Measurements from ENCODE around the gene TRA2A. TPM values are rescaled to one million over a fixed set of nuclear protein-coding genes. Genes with fewer than 3 reads are reported as not detected.

Gene TRA2A
- 100 to 1,000 TPM; 109 to 143 TPM for total RNA-seq

- ChIA-PET POLR2A (interaction anchor here (1.0 kb wide), 1 partner anchor 8 kb away, joined by 6 read pairs; no protein-coding TSS in a partner anchor), CTCF (interaction anchor here (0.9 to 1.9 kb wide), 4 partner anchors 8 to 42 kb away, joined by 3 to 6 read pairs (median 3); no protein-coding TSS in a partner anchor)
- peaks cover 23% of the 10 kb centered on the region for H3K36me3 Mint-ChIP-seq (ENCODE audit: low read depth)
- no peaks in the 10 kb centered on the region for H3K27me3 Mint-ChIP-seq
- peak within 1 kb of the TSS; percentile 100 for H3K27ac Mint-ChIP-seq
- H3K9me3 Mint-ChIP-seq = no peaks in the 10 kb centered on the region
- peak; percentile 96 for DNase-seq
- H3K4me3 Mint-ChIP-seq = peak within 1 kb of the TSS; percentile 99
- peaks cover 41% of the 10 kb centered on the region for H3K4me1 Mint-ChIP-seq
Observed at GRCh38 chr7:23531794-23532489, at the start of gene TRA2A. TRA2A (minus strand) TSS chr7:23531981; CDS start chr7:23531824, 157 bp downstream.

- Mint-ChIP-seq H3K4me3 (no peak overlapping the region), H3K36me3 (ENCODE audit: low read depth) (no peaks in the 10 kb centered on the region), H3K27me3 (peaks cover 8% of the 10 kb centered on the region), H3K4me1 (no peaks in the 10 kb centered on the region), H3K9me3 (no peaks in the 10 kb centered on the region), H3K27ac (no peak overlapping the region)
- POLR2A ChIA-PET = no interaction called here
- CTCF ChIA-PET = interaction anchor here (0.7 to 1.1 kb wide), 4 partner anchors 31 to 247 kb away, joined by 3 read pairs; no protein-coding TSS in a partner anchor
- DNase-seq = peak; percentile 70
Observed at GRCh38 chr7:23570592-23571200, 38.9 kb upstream of the TRA2A start.

- DNase-seq = no peak
- H3K27ac Mint-ChIP-seq = no peak overlapping the region
- no peaks in the 10 kb centered on the region for H3K36me3 Mint-ChIP-seq (ENCODE audit: low read depth)
- no peaks in the 10 kb centered on the region for H3K9me3 Mint-ChIP-seq
- no peaks in the 10 kb centered on the region for H3K4me1 Mint-ChIP-seq
- peaks cover 14% of the 10 kb centered on the region for H3K27me3 Mint-ChIP-seq
- CTCF ChIA-PET = no interaction called here
- POLR2A ChIA-PET = no interaction called here
- H3K4me3 Mint-ChIP-seq = no peak overlapping the region
Observed at GRCh38 chr7:23558303-23558702, 26.5 kb upstream of the TRA2A start.

- no peaks in the 10 kb centered on the region for H3K9me3 Mint-ChIP-seq
- no peak overlapping the region for H3K4me3 Mint-ChIP-seq
- no peak for DNase-seq
- no peaks in the 10 kb centered on the region for H3K27me3 Mint-ChIP-seq
- ChIA-PET POLR2A (no interaction called here), CTCF (interaction anchor here (0.6 to 1.8 kb wide), 9 partner anchors 9 to 277 kb away, joined by 3 to 6 read pairs (median 4); no protein-coding TSS in a partner anchor)
- H3K27ac Mint-ChIP-seq = no peak overlapping the region
- H3K36me3 Mint-ChIP-seq (ENCODE audit: low read depth) = peaks cover 2% of the 10 kb centered on the region
- H3K4me1 Mint-ChIP-seq = peaks cover 11% of the 10 kb centered on the region
Observed at GRCh38 chr7:23547662-23548061, 15.9 kb upstream of the TRA2A start.

GRCh38 chr7:23546897-23547572, 15.3 kb upstream of the TRA2A start:
- peak; percentile 83 for DNase-seq
- ChIA-PET POLR2A (no interaction called here), CTCF (interaction anchor here (0.6 to 1.8 kb wide), 22 partner anchors 8 to 276 kb away, joined by 3 to 6 read pairs (median 4); no protein-coding TSS in a partner anchor)
- H3K27me3 Mint-ChIP-seq = no peaks in the 10 kb centered on the region
- no peaks in the 10 kb centered on the region for H3K9me3 Mint-ChIP-seq
- H3K4me1 Mint-ChIP-seq = peaks cover 11% of the 10 kb centered on the region
- H3K27ac Mint-ChIP-seq = peak overlapping the region; percentile 68
- no peak overlapping the region for H3K4me3 Mint-ChIP-seq
- peaks cover 2% of the 10 kb centered on the region for H3K36me3 Mint-ChIP-seq (ENCODE audit: low read depth)

GRCh38 chr7:23545493-23545892, 13.7 kb upstream of the TRA2A start:
- DNase-seq = no peak
- POLR2A ChIA-PET = no interaction called here
- no peaks in the 10 kb centered on the region for H3K27me3 Mint-ChIP-seq
- no peak overlapping the region for H3K27ac Mint-ChIP-seq
- peaks cover 2% of the 10 kb centered on the region for H3K36me3 Mint-ChIP-seq (ENCODE audit: low read depth)
- H3K9me3 Mint-ChIP-seq = no peaks in the 10 kb centered on the region
- no peak overlapping the region for H3K4me3 Mint-ChIP-seq
- CTCF ChIA-PET = interaction anchor here (1.3 kb wide), 1 partner anchor 149 kb away, joined by 3 read pairs; no protein-coding TSS in a partner anchor
- H3K4me1 Mint-ChIP-seq = peaks cover 11% of the 10 kb centered on the region

GRCh38 chr7:23544913-23545354, 13.2 kb upstream of the TRA2A start:
- Mint-ChIP-seq H3K9me3 (no peaks in the 10 kb centered on the region), H3K36me3 (ENCODE audit: low read depth) (peaks cover 6% of the 10 kb centered on the region), H3K4me3 (no peak overlapping the region), H3K4me1 (peaks cover 16% of the 10 kb centered on the region), H3K27me3 (no peaks in the 10 kb centered on the region), H3K27ac (no peak overlapping the region)
- DNase-seq = peak; percentile 44
- ChIA-PET CTCF (interaction anchor here (0.5 to 1.3 kb wide), 2 partner anchors 150 to 1606 kb away, joined by 3 read pairs; no protein-coding TSS in a partner anchor), POLR2A (no interaction called here)

GRCh38 chr7:23542752-23543151, 11.0 kb upstream of the TRA2A start:
- CTCF ChIA-PET = interaction anchor here (1.2 to 1.5 kb wide), 3 partner anchors 10 to 269 kb away, joined by 3 read pairs; no protein-coding TSS in a partner anchor
- Mint-ChIP-seq H3K4me3 (no peak overlapping the region), H3K4me1 (peaks cover 27% of the 10 kb centered on the region), H3K27ac (no peak overlapping the region), H3K9me3 (no peaks in the 10 kb centered on the region), H3K27me3 (no peaks in the 10 kb centered on the region), H3K36me3 (ENCODE audit: low read depth) (peaks cover 7% of the 10 kb centered on the region)
- POLR2A ChIA-PET = no interaction called here
- no peak for DNase-seq

- Mint-ChIP-seq H3K4me3 (peak overlapping the region; percentile 42), H3K4me1 (peaks cover 17% of the 10 kb centered on the region), H3K27me3 (no peaks in the 10 kb centered on the region), H3K9me3 (no peaks in the 10 kb centered on the region), H3K36me3 (ENCODE audit: low read depth) (peaks cover 6% of the 10 kb centered on the region), H3K27ac (peak overlapping the region; percentile 90)
- POLR2A ChIA-PET = interaction anchor here (1.3 to 1.5 kb wide), 2 partner anchors 8 to 58 kb away, joined by 3 to 6 read pairs; no protein-coding TSS in a partner anchor
- peak; percentile 7 for DNase-seq
- CTCF ChIA-PET = interaction anchor here (0.6 to 2.3 kb wide), 9 partner anchors 8 to 273 kb away, joined by 3 to 6 read pairs (median 5); partner anchors contain the start of gene TRA2A
Observed at GRCh38 chr7:23539494-23539907, 7.7 kb upstream of the TRA2A start.

- POLR2A ChIA-PET = no interaction called here
- no peaks in the 10 kb centered on the region for H3K9me3 Mint-ChIP-seq
- CTCF ChIA-PET = interaction anchor here (0.7 to 1.4 kb wide), 3 partner anchors 9 to 1263 kb away, joined by 4 to 6 read pairs (median 4); no protein-coding TSS in a partner anchor
- peaks cover 15% of the 10 kb centered on the region for H3K4me1 Mint-ChIP-seq
- no peak overlapping the region for H3K4me3 Mint-ChIP-seq
- H3K36me3 Mint-ChIP-seq (ENCODE audit: low read depth) = peaks cover 5% of the 10 kb centered on the region
- H3K27me3 Mint-ChIP-seq = no peaks in the 10 kb centered on the region
- peak overlapping the region; percentile 90 for H3K27ac Mint-ChIP-seq
- DNase-seq = no peak
Observed at GRCh38 chr7:23538301-23538700, 6.5 kb upstream of the TRA2A start.

GRCh38 chr7:23533238-23533604, 1.4 kb upstream of the TRA2A start:
- Mint-ChIP-seq H3K36me3 (ENCODE audit: low read depth) (peaks cover 23% of the 10 kb centered on the region), H3K9me3 (no peaks in the 10 kb centered on the region), H3K4me1 (peaks cover 31% of the 10 kb centered on the region), H3K4me3 (peak overlapping the region; percentile 58), H3K27ac (peak overlapping the region; percentile 89), H3K27me3 (no peaks in the 10 kb centered on the region)
- POLR2A ChIA-PET = no interaction called here
- no peak for DNase-seq
- CTCF ChIA-PET = interaction anchor here (0.9 to 1.0 kb wide), 2 partner anchors 9 to 10 kb away, joined by 3 read pairs; no protein-coding TSS in a partner anchor

- Mint-ChIP-seq H3K4me3 (peak overlapping the region; percentile 58), H3K4me1 (peaks cover 34% of the 10 kb centered on the region), H3K27me3 (no peaks in the 10 kb centered on the region), H3K9me3 (no peaks in the 10 kb centered on the region), H3K27ac (peak overlapping the region; percentile 100), H3K36me3 (ENCODE audit: low read depth) (peaks cover 23% of the 10 kb centered on the region)
- ChIA-PET POLR2A (no interaction called here), CTCF (interaction anchor here (0.9 to 1.9 kb wide), 3 partner anchors 7 to 9 kb away, joined by 3 to 6 read pairs (median 3); no protein-coding TSS in a partner anchor)
- no peak for DNase-seq
Observed at GRCh38 chr7:23532490-23533237, 883 bp upstream of the TRA2A start.

Data from activated CD4-positive, alpha-beta T cell treated with anti-CD3 and anti-CD28 coated beads, Interleukin-2, amount 10 ng/mL, durations not matched to agents 7 days and 5 days (primary cell).